ENCODE data around the gene CCDC137. TPM values are rescaled to one million over a fixed set of nuclear protein-coding genes. Genes with fewer than 3 reads are reported as not detected.

The CCDC137 gene
- polyA plus RNA-seq, 1 donor from 2014 or later = 27.9 TPM

DNA sequence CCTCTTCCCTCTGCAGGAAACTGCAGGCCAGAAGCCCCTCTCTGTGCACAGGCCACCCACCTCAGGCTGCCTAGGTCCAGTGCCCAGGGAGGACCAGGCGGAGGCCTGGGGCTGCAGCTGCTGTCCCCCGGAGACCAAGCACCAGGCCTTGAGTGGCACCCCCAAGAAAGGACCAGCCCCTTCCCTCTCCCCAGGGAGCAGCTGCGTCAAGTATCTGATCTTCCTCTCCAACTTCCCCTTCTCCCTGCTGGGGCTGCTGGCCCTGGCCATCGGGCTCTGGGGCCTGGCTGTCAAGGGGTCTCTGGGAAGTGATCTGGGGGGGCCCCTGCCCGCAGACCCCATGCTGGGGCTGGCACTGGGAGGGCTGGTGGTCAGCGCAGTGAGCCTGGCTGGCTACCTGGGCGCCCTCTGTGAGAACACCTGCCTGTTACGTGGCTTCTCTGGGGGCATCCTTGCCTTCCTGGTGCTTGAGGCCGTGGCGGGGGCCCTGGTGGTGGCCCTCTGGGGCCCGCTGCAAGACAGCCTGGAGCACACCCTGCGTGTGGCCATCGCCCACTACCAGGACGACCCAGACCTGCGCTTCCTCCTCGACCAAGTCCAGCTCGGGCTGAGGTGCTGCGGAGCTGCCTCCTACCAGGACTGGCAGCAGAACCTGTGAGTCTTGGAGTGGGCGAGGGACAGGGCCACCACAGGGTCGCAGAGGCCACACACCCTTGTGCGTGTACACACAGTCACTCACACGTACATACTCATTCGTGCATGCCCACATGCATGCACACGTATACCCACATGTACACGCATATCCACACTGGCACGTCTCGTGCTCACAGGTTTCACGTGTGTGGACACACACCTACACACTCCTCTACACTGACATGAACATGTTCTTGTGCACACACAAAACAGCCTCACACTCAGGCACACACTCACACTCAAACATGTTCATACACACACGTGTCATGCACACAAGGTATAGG lies 21.3 kb upstream of the CCDC137 start:
- H3K36me3 Mint-ChIP-seq = no peaks in the 10 kb centered on the region
- no peak overlapping the region for H3K27ac Mint-ChIP-seq
- H3K27me3 Mint-ChIP-seq = peaks cover 11% of the 10 kb centered on the region
- H3K4me3 Mint-ChIP-seq = no peak overlapping the region
- no peaks in the 10 kb centered on the region for H3K4me1 Mint-ChIP-seq
- no peaks in the 10 kb centered on the region for H3K9me3 Mint-ChIP-seq

DNA sequence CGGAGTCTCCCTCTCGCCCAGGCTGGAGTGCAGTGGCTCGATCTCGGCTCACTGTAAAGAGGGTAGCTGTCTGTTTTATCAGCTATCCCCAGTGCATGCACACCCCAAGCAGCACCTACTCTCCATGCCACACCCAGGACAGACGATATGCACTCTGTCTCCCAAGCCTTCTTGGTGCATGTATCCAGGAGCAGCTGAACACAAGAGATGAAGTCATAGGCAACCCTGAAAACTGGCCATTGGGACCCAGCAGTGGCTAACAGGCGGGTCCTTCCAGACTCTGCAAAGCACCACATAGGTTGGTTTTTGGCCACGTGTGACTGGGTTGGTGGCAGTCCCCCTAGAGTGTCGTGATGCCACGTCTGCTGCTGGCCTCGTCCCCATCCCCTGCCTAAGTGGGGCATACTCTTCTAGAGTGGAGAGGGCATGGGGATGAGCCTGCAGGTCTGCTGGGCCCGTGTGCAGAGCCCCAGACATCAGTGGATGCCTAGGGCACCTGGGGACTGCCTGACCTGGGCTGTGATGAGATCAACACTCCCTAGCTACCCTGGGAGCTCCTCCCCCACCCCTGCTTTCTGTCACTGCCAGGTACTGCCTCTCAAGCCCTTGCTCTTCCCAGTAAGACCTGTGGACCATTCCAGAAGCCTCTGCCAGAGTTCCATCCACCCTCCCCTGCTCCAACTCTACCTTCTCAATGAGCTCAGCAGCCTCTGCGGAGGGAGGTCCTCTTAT lies 19.5 kb upstream of the CCDC137 start:
- no peaks in the 10 kb centered on the region for H3K9me3 Mint-ChIP-seq
- peaks cover 14% of the 10 kb centered on the region for H3K27me3 Mint-ChIP-seq
- H3K4me1 Mint-ChIP-seq = peaks cover 0 to 2% (median 0%) of the 10 kb centered on the region in 3 donors
- H3K36me3 Mint-ChIP-seq = no peaks in the 10 kb centered on the region
- no peak overlapping the region for H3K27ac Mint-ChIP-seq
- H3K4me3 Mint-ChIP-seq = peak overlapping the region in 1 of 4 donors; percentile 32

DNA sequence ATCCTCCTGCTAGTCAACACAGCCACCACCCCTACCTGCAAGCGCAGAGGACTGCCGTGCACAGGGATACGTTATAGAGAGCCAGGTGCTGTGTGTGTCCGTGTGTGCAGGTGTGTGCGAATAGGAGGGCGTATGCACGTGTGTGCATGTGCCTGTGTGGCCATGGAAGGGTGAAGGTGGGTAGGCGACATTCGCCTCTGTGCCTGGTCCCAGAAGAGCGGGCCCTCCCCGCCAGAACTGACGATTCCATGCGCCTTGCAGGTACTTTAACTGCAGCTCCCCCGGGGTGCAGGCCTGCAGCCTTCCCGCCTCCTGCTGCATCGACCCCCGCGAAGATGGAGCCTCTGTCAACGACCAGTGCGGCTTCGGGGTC lies 18.9 kb upstream of the CCDC137 start:
- H3K9me3 Mint-ChIP-seq = no peaks in the 10 kb centered on the region
- H3K36me3 Mint-ChIP-seq = no peaks in the 10 kb centered on the region
- peaks cover 0 to 2% (median 0%) of the 10 kb centered on the region in 3 donors for H3K4me1 Mint-ChIP-seq
- H3K27me3 Mint-ChIP-seq = peaks cover 14% of the 10 kb centered on the region
- peak overlapping the region in 1 of 4 donors; percentile 32 for H3K4me3 Mint-ChIP-seq
- no peak overlapping the region for H3K27ac Mint-ChIP-seq

DNA sequence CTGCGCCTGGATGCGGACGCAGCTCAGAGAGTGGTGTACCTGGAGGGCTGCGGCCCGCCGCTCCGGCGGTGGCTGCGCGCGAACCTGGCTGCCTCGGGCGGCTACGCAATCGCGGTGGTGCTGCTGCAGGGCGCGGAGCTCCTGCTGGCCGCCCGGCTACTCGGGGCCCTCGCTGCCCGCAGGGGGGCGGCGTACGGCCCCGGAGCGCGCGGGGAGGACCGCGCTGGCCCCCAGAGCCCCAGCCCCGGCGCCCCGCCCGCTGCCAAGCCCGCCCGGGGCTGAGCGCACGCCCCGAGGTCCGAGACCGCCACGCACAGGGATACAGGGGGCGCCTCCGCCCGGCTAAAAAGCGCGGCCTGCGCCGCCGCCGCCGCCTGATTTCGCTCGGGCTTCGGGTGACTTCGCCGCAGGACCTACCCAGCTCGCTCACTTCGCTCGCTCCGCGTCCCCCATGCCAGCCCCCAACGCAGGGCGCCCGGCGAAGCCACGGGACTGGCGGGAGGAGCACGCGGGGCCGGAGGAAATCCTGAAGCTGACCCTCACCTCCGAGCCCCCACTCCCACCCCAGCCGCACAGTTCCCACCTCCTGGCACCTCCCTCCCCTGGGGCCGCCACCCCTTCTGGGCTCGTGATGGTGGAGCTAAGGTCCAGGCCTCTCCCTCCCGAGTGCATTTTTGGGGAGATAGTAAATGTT lies 18.4 kb upstream of the CCDC137 start:
- no peaks in the 10 kb centered on the region for H3K9me3 Mint-ChIP-seq
- H3K27ac Mint-ChIP-seq = no peak overlapping the region
- H3K4me3 Mint-ChIP-seq = no peak overlapping the region
- H3K4me1 Mint-ChIP-seq = peaks cover 0 to 2% (median 0%) of the 10 kb centered on the region in 3 donors
- no peaks in the 10 kb centered on the region for H3K36me3 Mint-ChIP-seq
- peaks cover 16% of the 10 kb centered on the region for H3K27me3 Mint-ChIP-seq

- H3K9me3 Mint-ChIP-seq = no peaks in the 10 kb centered on the region
- H3K4me1 Mint-ChIP-seq = peaks cover 0 to 4% (median 3%) of the 10 kb centered on the region in 3 donors
- H3K4me3 Mint-ChIP-seq = no peak overlapping the region
- peak overlapping the region in 1 of 3 donors; percentile 27 for H3K27ac Mint-ChIP-seq
- no peaks in the 10 kb centered on the region for H3K36me3 Mint-ChIP-seq
- H3K27me3 Mint-ChIP-seq = peaks cover 21% of the 10 kb centered on the region
These were observed 17.8 kb upstream of the CCDC137 start for GRCh38 chr17:81648707-81649085.

GRCh38 chr17:81650951-81651350 lies 15.6 kb upstream of the CCDC137 start:
- H3K4me1 Mint-ChIP-seq = peaks cover 0 to 5% (median 3%) of the 10 kb centered on the region in 3 donors
- no peak overlapping the region for H3K4me3 Mint-ChIP-seq

DNA sequence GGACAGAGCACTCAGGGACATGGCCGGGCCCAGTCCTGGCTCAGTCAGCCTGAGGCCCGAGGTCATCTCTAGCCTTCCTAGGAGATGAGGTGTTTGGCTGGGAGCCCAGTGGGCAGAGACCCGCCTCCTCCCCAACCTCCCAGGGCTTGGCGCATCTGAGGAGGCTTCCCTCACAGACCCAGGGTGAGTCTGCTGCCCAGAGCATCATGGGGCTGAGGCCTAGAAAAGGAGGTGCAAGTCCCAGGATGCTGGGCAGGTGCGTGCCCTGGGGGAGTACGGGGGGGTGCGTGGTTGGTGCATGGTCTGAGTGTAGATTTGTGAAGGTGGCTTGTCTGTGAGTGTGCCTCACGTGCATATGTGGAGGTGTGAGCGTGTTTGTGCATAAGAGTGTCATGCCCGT lies 14.8 kb upstream of the CCDC137 start:
- no peaks in the 10 kb centered on the region for H3K9me3 Mint-ChIP-seq
- peak overlapping the region in 1 of 4 donors; percentile 34 for H3K4me3 Mint-ChIP-seq
- H3K27me3 Mint-ChIP-seq = peaks cover 29% of the 10 kb centered on the region
- H3K36me3 Mint-ChIP-seq = no peaks in the 10 kb centered on the region
- peaks cover 0 to 5% (median 3%) of the 10 kb centered on the region in 3 donors for H3K4me1 Mint-ChIP-seq
- no peak overlapping the region for H3K27ac Mint-ChIP-seq

More at GRCh38 chr17:81650951-81651350, 15.6 kb upstream of the CCDC137 start:
- Mint-ChIP-seq H3K27ac (no peak overlapping the region), H3K27me3 (peaks cover 29% of the 10 kb centered on the region), H3K36me3 (no peaks in the 10 kb centered on the region), H3K9me3 (no peaks in the 10 kb centered on the region)

DNA sequence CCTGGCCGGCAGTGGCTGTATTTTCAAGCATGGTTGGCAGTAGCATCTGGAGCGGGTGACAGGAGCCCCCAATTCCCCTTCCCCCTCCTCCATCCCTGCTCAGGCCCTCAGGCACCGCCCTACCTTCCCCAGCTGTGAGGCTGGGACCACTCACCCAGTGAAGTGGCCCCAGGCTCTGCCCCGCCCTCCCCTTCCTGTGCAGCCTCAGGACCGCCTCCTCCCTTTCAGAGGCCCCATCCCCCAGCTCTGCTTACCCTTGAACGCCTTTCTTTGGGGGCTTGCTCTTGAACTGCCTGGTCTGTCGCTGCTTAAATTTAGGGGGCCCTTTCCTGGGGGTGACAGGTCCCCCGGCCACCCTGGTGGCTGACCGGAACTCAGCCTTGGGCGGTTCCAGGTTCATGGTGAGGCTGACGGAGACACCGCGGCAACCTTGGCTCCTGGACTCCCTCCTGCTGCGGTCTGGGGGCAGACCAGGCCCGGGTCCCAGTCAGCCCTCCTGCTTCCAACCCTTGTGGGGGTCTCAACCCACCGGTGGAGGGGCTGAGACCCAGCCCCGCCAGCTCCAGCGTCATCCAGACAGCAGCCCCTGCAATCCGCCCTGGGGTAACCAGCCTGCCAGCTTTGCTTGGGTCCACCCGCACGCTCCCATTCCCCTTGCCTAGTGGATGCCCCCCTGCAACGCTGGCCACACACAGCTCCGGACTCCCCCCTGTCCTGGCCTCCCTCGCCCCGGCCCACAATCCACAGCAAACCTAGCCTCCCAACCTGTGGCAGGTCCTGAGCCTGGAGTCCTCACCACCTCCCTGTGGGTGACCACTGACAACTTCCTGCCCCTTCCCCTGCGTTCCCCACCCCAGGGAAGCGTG lies 13.4 kb upstream of the CCDC137 start:
- H3K4me3 Mint-ChIP-seq = peak overlapping the region; percentile 4 to 87 (median 71)
- peaks cover 0 to 5% (median 3%) of the 10 kb centered on the region in 3 donors for H3K4me1 Mint-ChIP-seq
- H3K9me3 Mint-ChIP-seq = no peaks in the 10 kb centered on the region
- no peak overlapping the region for H3K27ac Mint-ChIP-seq
- no peaks in the 10 kb centered on the region for H3K36me3 Mint-ChIP-seq
- peaks cover 29% of the 10 kb centered on the region for H3K27me3 Mint-ChIP-seq

DNA sequence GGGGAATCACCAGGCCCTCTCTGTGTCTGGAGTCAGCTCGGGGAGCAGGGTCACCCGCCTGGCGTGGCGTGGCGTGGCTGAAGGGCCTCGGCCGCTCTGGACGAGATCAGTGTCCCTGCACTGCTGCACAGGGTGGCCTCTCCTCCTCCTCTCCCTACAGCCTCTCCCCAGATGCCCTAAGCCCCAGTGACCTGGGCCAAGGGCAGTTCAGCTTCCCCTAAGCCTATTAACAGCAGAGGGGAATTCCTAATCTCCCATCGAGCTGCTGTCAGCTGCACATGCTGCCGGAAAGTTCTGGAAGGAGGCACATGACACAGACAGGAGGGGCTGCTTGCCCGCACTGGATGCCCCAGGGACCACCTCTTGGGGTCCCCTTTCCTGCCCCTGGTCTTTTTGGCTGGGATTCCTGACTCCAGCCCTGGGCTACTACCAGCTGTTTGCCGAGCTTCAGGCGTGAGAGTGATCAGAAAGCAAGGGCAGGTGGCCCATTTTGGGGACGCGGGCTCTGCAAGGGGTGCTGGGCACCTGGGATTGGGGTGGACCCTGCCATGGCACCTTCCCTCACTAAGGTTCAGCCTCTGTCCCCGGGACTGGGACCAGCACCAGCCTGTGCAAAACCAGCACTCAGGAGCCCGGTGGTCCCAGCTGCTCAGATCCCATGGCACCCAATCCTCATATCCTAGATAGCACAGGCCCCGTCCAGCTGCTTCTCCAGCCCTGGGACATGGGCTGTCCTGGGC lies 11.0 kb upstream of the CCDC137 start:
- no peak overlapping the region for H3K4me3 Mint-ChIP-seq
- peaks cover 0 to 5% (median 3%) of the 10 kb centered on the region in 3 donors for H3K4me1 Mint-ChIP-seq
- H3K36me3 Mint-ChIP-seq = no peaks in the 10 kb centered on the region
- no peaks in the 10 kb centered on the region for H3K9me3 Mint-ChIP-seq
- H3K27me3 Mint-ChIP-seq = peaks cover 17% of the 10 kb centered on the region
- no peak overlapping the region for H3K27ac Mint-ChIP-seq

GRCh38 chr17:81656118-81656743 lies 10.3 kb upstream of the CCDC137 start, which contains the start of gene PDE6G:
Gene PDE6G, minus strand, starts transcription at chr17:81656542. Its CDS starts 3,237 bp downstream, at chr17:81653305.
- H3K9me3 Mint-ChIP-seq = no peaks in the 10 kb centered on the region
- H3K27me3 Mint-ChIP-seq = peaks cover 17% of the 10 kb centered on the region
- H3K36me3 Mint-ChIP-seq = no peaks in the 10 kb centered on the region
- no peak within 1 kb of the TSS for H3K4me3 Mint-ChIP-seq
- H3K4me1 Mint-ChIP-seq = peaks cover 0 to 5% (median 3%) of the 10 kb centered on the region in 3 donors
- H3K27ac Mint-ChIP-seq = peak within 1 kb of the TSS in 2 of 3 donors; percentile 43 to 81

DNA sequence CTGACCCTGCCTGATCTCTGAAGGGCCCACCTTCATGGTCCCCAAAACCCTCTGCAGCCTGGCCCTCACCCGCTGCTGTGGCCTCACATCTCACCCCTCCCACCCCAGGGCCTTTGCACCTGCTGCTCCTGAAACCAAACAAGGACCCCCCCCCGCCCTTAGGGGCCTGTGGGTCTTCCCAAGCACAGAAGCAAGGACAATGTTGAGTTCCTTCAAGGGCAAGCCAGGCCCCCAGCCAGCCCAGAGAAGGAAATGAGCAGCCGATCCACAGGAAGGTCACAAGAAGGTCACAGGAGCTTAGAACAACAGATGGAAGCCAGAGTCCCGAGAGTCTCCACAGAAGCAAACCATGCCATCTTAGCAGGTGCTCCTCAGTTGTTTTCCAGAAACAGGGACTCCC lies 9.7 kb upstream of the CCDC137 start:
- H3K4me1 Mint-ChIP-seq = peaks cover 0 to 4% (median 3%) of the 10 kb centered on the region in 3 donors
- H3K4me3 Mint-ChIP-seq = no peak overlapping the region
- H3K27ac Mint-ChIP-seq = peak overlapping the region in 2 of 3 donors; percentile 43 to 81
- peaks cover 16% of the 10 kb centered on the region for H3K27me3 Mint-ChIP-seq
- H3K36me3 Mint-ChIP-seq = no peaks in the 10 kb centered on the region
- no peaks in the 10 kb centered on the region for H3K9me3 Mint-ChIP-seq

- H3K27me3 Mint-ChIP-seq = peaks cover 4% of the 10 kb centered on the region
- H3K4me3 Mint-ChIP-seq = no peak overlapping the region
- no peaks in the 10 kb centered on the region for H3K36me3 Mint-ChIP-seq
- no peaks in the 10 kb centered on the region for H3K9me3 Mint-ChIP-seq
- no peak overlapping the region for H3K27ac Mint-ChIP-seq
- H3K4me1 Mint-ChIP-seq = no peaks in the 10 kb centered on the region
These were observed 7.5 kb upstream of the CCDC137 start for GRCh38 chr17:81659038-81659437.

- no peaks in the 10 kb centered on the region for H3K36me3 Mint-ChIP-seq
- no peaks in the 10 kb centered on the region for H3K9me3 Mint-ChIP-seq
- no peak overlapping the region for H3K27ac Mint-ChIP-seq
- H3K4me1 Mint-ChIP-seq = no peaks in the 10 kb centered on the region
- H3K27me3 Mint-ChIP-seq = no peaks in the 10 kb centered on the region
- no peak overlapping the region for H3K4me3 Mint-ChIP-seq
These were observed 6.1 kb upstream of the CCDC137 start for GRCh38 chr17:81660441-81660840.
